Stimulated activated effector memory CD8-positive, alpha-beta T cell treated with anti-CD3 and anti-CD28 coated beads, Interleukin-12 subunit alpha, Interleukin-12 subunit beta, amount 100 ng/mL, for 72 hours (primary cell): ENCODE results near the gene PDE8B.

ENCODE experiments used
- ATAC-seq: fragments of 150-1000 bp; cut with Tn5 transposase; 2 replicates; pipeline ENCODE4 v1.10.0; 2021
- DNase-seq, 2 donors: peaks; one replicate each; pipeline ENCODE4 v3.0.0; 2021 to 2022; ENCODE audit warnings: low spot score in 2 of 2
- H3K27ac Mint-ChIP-seq: one replicate; pipeline ENCODE4 v1.8.0; 2022; ENCODE audit warnings: mild to moderate bottlenecking, mixed read lengths
- H3K36me3 Mint-ChIP-seq: one replicate; pipeline ENCODE4 v1.8.0; 2022; ENCODE audit warnings: mild to moderate bottlenecking, mixed read lengths
- H3K4me1 Mint-ChIP-seq: one replicate; pipeline ENCODE4 v1.8.0; 2022; ENCODE audit warnings: mixed read lengths
- H3K4me3 Mint-ChIP-seq: one replicate; pipeline ENCODE4 v1.8.0; 2022; ENCODE audit warnings: mild to moderate bottlenecking, mixed read lengths
- H3K9me3 Mint-ChIP-seq: one replicate; pipeline ENCODE4 v1.8.0; 2022; ENCODE audit warnings: mixed read lengths

PDE8B gene

GRCh38 chr5:77239126-77239741 is 28.8 kb downstream of the PDE8B start:
- H3K36me3 Mint-ChIP-seq = no peaks in the 10 kb centered on the region
- no peak for ATAC-seq
- DNase-seq = no peak
- no peaks in the 10 kb centered on the region for H3K4me1 Mint-ChIP-seq
- no peaks in the 10 kb centered on the region for H3K9me3 Mint-ChIP-seq
- H3K4me3 Mint-ChIP-seq = no peak overlapping the region
- no peak overlapping the region for H3K27ac Mint-ChIP-seq

DNA sequence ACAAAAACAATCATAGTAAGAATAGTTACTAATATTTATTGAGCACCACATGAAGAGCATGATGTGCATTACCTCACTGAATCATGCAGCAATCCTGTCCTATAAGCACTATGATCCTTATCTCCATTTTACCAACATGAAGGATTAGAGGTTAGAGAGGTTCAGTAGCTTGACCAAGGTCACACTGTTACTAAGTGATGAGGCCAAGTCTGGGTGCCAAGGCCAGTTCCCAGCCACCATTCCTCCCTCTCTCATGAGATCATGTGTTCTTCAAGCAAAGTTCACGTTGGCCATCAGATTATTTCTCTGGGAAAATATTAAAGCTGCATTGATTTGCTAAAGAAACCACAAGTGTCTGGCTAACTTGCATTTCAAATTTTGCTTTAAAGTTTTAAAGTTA is 31.0 kb downstream of the PDE8B start:
- Mint-ChIP-seq H3K4me1 (no peaks in the 10 kb centered on the region), H3K36me3 (no peaks in the 10 kb centered on the region), H3K4me3 (no peak overlapping the region), H3K9me3 (no peaks in the 10 kb centered on the region), H3K27ac (no peak overlapping the region)
- no peak for ATAC-seq
- DNase-seq = no peak

DNA sequence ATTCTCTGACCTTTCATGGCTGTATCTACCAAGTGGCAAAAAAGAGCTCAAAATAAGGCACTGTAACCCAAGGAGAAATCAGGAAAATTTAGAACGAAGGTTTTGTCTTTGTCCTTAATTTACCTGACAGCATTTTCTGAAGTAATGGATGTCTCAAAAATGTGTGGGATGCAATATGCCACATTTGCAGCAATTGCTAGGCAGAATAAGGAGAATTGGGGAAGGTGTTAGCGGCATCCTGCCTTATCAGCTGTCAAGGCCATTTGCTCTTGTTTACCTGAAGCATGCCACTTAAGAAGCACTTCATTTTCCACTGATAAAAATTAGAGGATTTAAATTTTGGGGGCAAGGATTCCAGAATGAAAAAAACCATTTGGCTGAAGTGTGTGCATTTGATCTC is 39.0 kb downstream of the PDE8B start:
- no peak for DNase-seq
- H3K9me3 Mint-ChIP-seq = no peaks in the 10 kb centered on the region
- H3K4me1 Mint-ChIP-seq = no peaks in the 10 kb centered on the region

GRCh38 chr5:77250021-77250420 is 39.5 kb downstream of the PDE8B start:
- H3K36me3 Mint-ChIP-seq = no peaks in the 10 kb centered on the region
- no peaks in the 10 kb centered on the region for H3K4me1 Mint-ChIP-seq
- H3K27ac Mint-ChIP-seq = no peak overlapping the region
- ATAC-seq = no peak
- H3K9me3 Mint-ChIP-seq = no peaks in the 10 kb centered on the region
- H3K4me3 Mint-ChIP-seq = no peak overlapping the region
- no peak for DNase-seq

More for the DNA sequence above, 39.0 kb downstream of the PDE8B start:
- Mint-ChIP-seq H3K4me3 (no peak overlapping the region), H3K36me3 (no peaks in the 10 kb centered on the region), H3K27ac (no peak overlapping the region)
- ATAC-seq = no peak

DNA sequence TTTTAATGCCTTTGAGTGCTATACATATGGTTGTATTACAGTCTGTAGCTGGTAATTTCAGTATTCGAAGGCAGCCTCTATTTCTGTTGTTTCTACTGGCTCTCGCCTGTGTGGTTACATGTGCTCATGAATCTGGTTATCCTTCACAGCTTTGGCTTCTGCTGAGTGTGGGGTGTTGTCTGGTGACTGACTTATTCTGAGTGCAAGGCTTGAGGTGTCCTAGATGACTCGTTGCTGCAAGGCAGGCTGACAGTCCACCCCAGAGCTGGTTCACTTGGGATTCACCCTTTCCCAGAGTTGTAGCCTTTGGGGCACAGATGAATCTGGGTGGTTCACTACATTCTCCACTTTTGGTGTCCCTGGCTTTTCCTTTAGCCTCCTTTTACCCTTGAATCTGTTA is 41.4 kb downstream of the PDE8B start:
- H3K9me3 Mint-ChIP-seq = peaks cover 1% of the 10 kb centered on the region
- H3K4me3 Mint-ChIP-seq = no peak overlapping the region
- H3K27ac Mint-ChIP-seq = no peak overlapping the region
- no peaks in the 10 kb centered on the region for H3K4me1 Mint-ChIP-seq
- no peak for ATAC-seq
- H3K36me3 Mint-ChIP-seq = no peaks in the 10 kb centered on the region
- DNase-seq = no peak

- no peak for DNase-seq
- Mint-ChIP-seq H3K36me3 (no peaks in the 10 kb centered on the region), H3K4me1 (no peaks in the 10 kb centered on the region), H3K27ac (no peak overlapping the region), H3K9me3 (peaks cover 3% of the 10 kb centered on the region), H3K4me3 (no peak overlapping the region)
- ATAC-seq = peak; percentile 11
Measured at GRCh38 chr5:77255617-77256016, 45.1 kb downstream of the PDE8B start.

DNA sequence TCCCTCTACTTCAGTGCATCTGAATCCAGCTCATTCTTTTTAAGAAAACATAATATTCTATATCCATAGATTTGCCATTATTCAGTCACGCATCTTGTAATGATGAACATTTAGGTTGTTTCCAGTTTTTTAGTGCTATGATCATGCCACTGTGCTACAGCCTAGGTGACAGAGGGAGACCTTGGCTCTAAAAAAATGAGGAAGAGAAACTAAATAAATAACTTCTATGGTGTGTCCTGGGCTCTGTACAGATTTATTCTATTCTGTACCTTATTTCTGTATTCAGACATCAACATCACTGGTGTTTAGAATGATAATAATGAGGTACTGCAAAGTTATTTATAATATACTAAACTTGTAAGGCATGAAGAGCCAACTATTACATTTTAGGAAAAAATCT is 45.9 kb downstream of the PDE8B start:
- Mint-ChIP-seq H3K36me3 (no peaks in the 10 kb centered on the region), H3K4me1 (no peaks in the 10 kb centered on the region), H3K9me3 (peaks cover 3% of the 10 kb centered on the region), H3K4me3 (no peak overlapping the region), H3K27ac (no peak overlapping the region)
- no peak for ATAC-seq
- no peak for DNase-seq

- ATAC-seq = no peak
- no peak for DNase-seq
- Mint-ChIP-seq H3K36me3 (no peaks in the 10 kb centered on the region), H3K27ac (no peak overlapping the region), H3K4me3 (no peak overlapping the region), H3K4me1 (no peaks in the 10 kb centered on the region), H3K9me3 (peaks cover 3% of the 10 kb centered on the region)
Measured at GRCh38 chr5:77258652-77259051, 48.2 kb downstream of the PDE8B start.

- ATAC-seq (no peak), DNase-seq (no peak)
- no peaks in the 10 kb centered on the region for H3K36me3 Mint-ChIP-seq
- no peak overlapping the region for H3K27ac Mint-ChIP-seq
- H3K4me1 Mint-ChIP-seq = no peaks in the 10 kb centered on the region
- H3K4me3 Mint-ChIP-seq = no peak overlapping the region
- peaks cover 3% of the 10 kb centered on the region for H3K9me3 Mint-ChIP-seq
Measured at GRCh38 chr5:77259476-77259875, 49.0 kb downstream of the PDE8B start.

DNA sequence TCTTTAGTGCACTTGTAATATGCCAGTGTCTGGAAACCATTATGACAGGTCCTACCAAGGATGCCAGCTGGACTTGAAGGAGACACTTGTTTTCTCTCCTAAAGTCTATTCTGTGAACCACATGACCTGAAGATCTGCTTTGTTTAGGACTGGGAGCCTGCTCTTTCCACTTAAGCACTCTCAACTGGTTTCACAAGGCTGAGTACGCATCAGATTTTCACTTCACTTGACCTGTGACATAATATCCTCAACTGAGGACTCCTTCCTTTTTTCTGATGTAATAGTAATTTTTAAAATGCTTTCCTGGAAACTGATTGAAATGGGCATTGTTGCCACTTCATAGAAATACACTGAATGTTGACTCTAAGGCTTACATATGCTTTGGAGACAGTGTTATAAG is 52.2 kb downstream of the PDE8B start:
- H3K4me3 Mint-ChIP-seq = no peak overlapping the region
- H3K4me1 Mint-ChIP-seq = no peaks in the 10 kb centered on the region
- no peaks in the 10 kb centered on the region for H3K36me3 Mint-ChIP-seq
- no peak for DNase-seq
- H3K9me3 Mint-ChIP-seq = no peaks in the 10 kb centered on the region
- no peak overlapping the region for H3K27ac Mint-ChIP-seq
- ATAC-seq = no peak

DNA sequence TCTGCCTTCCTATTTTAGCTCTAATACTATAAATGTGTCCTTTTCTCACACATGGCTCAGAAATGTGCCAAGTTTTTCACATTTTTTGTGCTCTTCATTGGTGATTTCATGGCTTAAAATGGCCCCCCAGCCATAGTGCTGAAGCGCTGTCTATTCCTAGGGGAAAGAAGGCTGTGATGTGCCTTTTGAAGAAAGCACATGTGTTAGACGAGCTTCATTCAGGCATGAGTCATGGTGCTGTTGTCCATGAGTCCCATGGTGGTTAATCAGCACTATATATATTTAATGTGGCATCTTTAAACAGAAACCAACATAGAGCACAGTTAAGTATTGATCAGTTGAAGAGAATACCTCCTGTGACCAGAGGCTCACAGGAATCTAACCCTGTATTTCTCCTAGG is 55.8 kb downstream of the PDE8B start:
- no peaks in the 10 kb centered on the region for H3K36me3 Mint-ChIP-seq

DNA sequence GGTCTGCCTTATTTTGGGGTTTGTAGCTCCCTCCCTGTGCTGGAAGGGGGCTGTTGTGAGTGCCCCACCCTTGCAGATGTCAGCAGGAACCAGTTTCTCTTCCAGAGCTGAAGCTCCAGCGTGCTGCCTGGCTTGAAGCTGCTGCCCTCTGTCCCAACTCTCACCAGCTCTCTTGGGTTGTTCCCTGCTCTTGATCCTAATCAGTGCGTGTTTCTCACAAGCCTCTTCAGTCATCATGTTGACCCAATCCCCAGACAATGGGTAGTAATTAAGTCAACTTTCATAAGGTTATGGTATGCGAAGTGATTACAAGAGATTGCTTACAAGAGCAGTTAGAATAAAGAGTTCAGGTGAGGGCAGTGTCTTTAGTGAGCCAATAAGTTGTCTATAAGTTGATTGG is 57.0 kb downstream of the PDE8B start:
- Mint-ChIP-seq H3K27ac (no peak overlapping the region), H3K4me1 (no peaks in the 10 kb centered on the region), H3K36me3 (no peaks in the 10 kb centered on the region), H3K4me3 (no peak overlapping the region), H3K9me3 (peaks cover 2% of the 10 kb centered on the region)
- no peak for DNase-seq
- no peak for ATAC-seq

More for the DNA sequence above, 55.8 kb downstream of the PDE8B start:
- Mint-ChIP-seq H3K4me1 (no peaks in the 10 kb centered on the region), H3K9me3 (peaks cover 2% of the 10 kb centered on the region), H3K4me3 (no peak overlapping the region), H3K27ac (no peak overlapping the region)
- DNase-seq = no peak
- ATAC-seq = no peak

DNA sequence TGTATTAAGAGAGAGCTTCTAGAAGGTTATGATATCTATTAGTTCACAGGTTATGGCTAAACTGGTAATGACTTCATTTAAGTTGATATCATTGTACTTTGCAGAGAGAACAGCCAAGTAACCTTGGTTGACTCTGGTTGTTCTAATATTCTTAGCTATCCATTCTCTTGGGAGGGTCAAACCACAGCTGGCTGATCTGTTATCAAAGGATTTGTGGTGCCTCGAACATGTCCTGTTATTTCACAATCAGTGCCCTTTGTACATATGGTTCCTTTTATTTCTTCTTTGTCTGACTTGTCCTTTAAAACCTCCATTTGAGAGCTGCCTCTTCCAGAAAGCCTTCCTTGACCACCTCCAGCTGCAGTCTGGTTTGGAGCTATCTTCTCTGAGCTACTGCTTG is 61.7 kb downstream of the PDE8B start:
- Mint-ChIP-seq H3K27ac (no peak overlapping the region), H3K4me3 (no peak overlapping the region)
- no peak for ATAC-seq

DNA sequence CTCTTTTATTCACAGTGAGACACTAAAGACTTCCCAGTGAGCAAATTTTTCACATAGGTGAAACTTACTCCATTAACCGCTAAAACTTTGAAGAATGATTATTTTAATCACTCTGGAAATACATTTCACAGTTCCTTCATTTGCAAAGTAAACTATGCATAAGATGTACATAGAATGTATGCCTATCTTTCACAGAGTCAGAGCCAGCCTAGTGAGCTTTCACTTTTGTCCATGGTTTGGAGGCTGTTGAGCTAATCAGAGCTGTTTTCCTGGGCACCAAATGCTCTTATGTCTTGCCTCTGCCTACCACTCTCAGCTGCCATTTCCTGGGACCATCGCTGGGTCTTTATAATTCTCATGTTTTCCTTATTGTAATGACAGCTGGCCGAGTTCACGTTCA is 67.3 kb downstream of the PDE8B start:
- no peak for ATAC-seq
- Mint-ChIP-seq H3K36me3 (no peaks in the 10 kb centered on the region), H3K9me3 (no peaks in the 10 kb centered on the region), H3K4me3 (no peak overlapping the region), H3K4me1 (no peaks in the 10 kb centered on the region), H3K27ac (no peak overlapping the region)
- DNase-seq = no peak

More for the DNA sequence above, 61.7 kb downstream of the PDE8B start:
- DNase-seq = no peak
- Mint-ChIP-seq H3K4me1 (no peaks in the 10 kb centered on the region), H3K9me3 (peaks cover 2% of the 10 kb centered on the region), H3K36me3 (no peaks in the 10 kb centered on the region)

GRCh38 chr5:77280036-77280435 is 69.6 kb downstream of the PDE8B start:
- Mint-ChIP-seq H3K27ac (no peak overlapping the region), H3K4me3 (no peak overlapping the region), H3K4me1 (no peaks in the 10 kb centered on the region), H3K36me3 (no peaks in the 10 kb centered on the region), H3K9me3 (no peaks in the 10 kb centered on the region)
- DNase-seq (no peak), ATAC-seq (no peak)

DNA sequence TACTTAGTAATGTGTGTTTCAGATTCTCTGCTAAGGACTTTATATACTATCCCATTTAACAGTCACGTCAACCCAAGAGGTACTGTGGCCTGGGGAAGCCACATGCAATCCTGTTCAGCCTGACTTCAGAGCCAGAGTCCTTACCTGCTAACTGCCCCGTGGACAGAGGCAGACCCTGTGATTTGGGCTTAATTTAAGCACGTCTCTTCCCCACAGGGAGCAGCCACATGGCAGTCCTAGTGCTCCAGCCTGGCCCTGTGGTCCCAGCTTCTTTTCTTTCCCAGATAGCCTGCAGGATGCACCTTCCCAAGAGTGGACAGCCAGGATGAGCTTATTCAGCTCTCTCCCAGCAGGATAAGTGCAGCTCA is 71.5 kb downstream of the PDE8B start:
- Mint-ChIP-seq H3K4me3 (no peak overlapping the region), H3K9me3 (no peaks in the 10 kb centered on the region), H3K36me3 (no peaks in the 10 kb centered on the region), H3K27ac (no peak overlapping the region), H3K4me1 (no peaks in the 10 kb centered on the region)
- no peak for DNase-seq
- no peak for ATAC-seq
